Liver (tissue), 9 donors: Measurements from ENCODE around the gene NRROS. TPM values are rescaled to one million over a fixed set of nuclear protein-coding genes. Genes with fewer than 3 reads are reported as not detected.

Experiments used
- DNase-seq: peaks from one replicate; pipeline ENCODE4 v3.0.0-alpha.2; 2017; ENCODE audit warnings: low spot score
- H3K27ac ChIP-seq, 2 donors: one replicate each; pipeline ENCODE4 v1.7.0; 2013; ENCODE audit warnings: inconsistent platforms in 2 of 2, low read length in 2 of 2, control low read depth in 1 of 2, low read depth in 1 of 2, mild to moderate bottlenecking in 1 of 2
- H3K27me3 ChIP-seq, 4 donors: one replicate each; pipeline versions ENCODE4 v1.6.1 to v1.7.0; 2013; ENCODE audit warnings: low read length in 3 of 4, inconsistent platforms in 1 of 4, mild to moderate bottlenecking in 1 of 4, moderate library complexity in 1 of 4; ENCODE audit not compliant: control insufficient read depth in 4 of 4, insufficient read depth in 4 of 4
- H3K36me3 ChIP-seq, 4 donors: one replicate each; pipeline versions ENCODE4 v1.6.1 to v1.7.0; 2013; ENCODE audit warnings: low read length in 3 of 4, mild to moderate bottlenecking in 3 of 4, low read depth in 1 of 4, moderate library complexity in 1 of 4; ENCODE audit not compliant: control insufficient read depth in 4 of 4, insufficient read depth in 3 of 4
- H3K4me1 ChIP-seq, 4 donors: one replicate each; pipeline versions ENCODE4 v1.6.1 to v1.7.0; 2013; ENCODE audit warnings: low read length in 3 of 4, mild to moderate bottlenecking in 3 of 4, moderate library complexity in 1 of 4; ENCODE audit not compliant: control insufficient read depth in 4 of 4, insufficient read depth in 4 of 4
- H3K4me3 ChIP-seq, 3 donors: one replicate each; pipeline versions ENCODE4 v1.6.1 to v1.7.0; 2013; ENCODE audit warnings: low read length in 3 of 3, control low read depth in 1 of 3, low read depth in 1 of 3, mild to moderate bottlenecking in 1 of 3
- H3K9ac ChIP-seq, 2 donors: one replicate each; pipeline ENCODE4 v1.7.0; 2013; ENCODE audit warnings: low read length in 2 of 2, mild to moderate bottlenecking in 2 of 2, moderate library complexity in 2 of 2, control low read depth in 1 of 2, low read depth in 1 of 2
- H3K9me3 ChIP-seq, 4 donors: one replicate each; pipeline versions ENCODE4 v1.6.1 to v1.7.0; 2013; ENCODE audit warnings: low read length in 3 of 4; ENCODE audit not compliant: control insufficient read depth in 4 of 4
- EGR1 ChIP-seq, 2 donors: IDR thresholded peaks; 2 replicates each; pipeline ENCODE4 v1.6.1; 2016 to 2018; ENCODE audit warnings: antibody characterized with exemption in 2 of 2, low read depth in 2 of 2
- FOXA1 ChIP-seq: IDR thresholded peaks from 2 replicates; pipeline ENCODE4 v1.6.1; 2016; ENCODE audit warnings: antibody characterized with exemption
- FOXA2 ChIP-seq: IDR thresholded peaks from 2 replicates; pipeline ENCODE4 v1.6.1; 2016; ENCODE audit warnings: antibody characterized with exemption
- HNF4A ChIP-seq, 2 donors: conservative IDR thresholded peaks; 2 replicates each; pipeline ENCODE4 v1.6.1; 2016; ENCODE audit warnings: antibody characterized with exemption in 2 of 2, mild to moderate bottlenecking in 2 of 2
- HNF4G ChIP-seq: IDR thresholded peaks from 2 replicates; pipeline ENCODE4 v1.6.1; 2016; ENCODE audit warnings: antibody characterized with exemption
- JUND ChIP-seq, 2 donors: IDR thresholded peaks; 2 replicates each; pipeline ENCODE4 v1.6.1; 2016; ENCODE audit warnings: antibody characterized with exemption in 2 of 2
- NR2F2 ChIP-seq: IDR thresholded peaks from 2 replicates; pipeline ENCODE4 v1.6.1; 2016; ENCODE audit warnings: antibody characterized with exemption
- RAD21 ChIP-seq, 2 donors: IDR thresholded peaks; 2 replicates each; pipeline ENCODE4 v1.6.1; 2016; ENCODE audit warnings: antibody characterized with exemption in 2 of 2, mild to moderate bottlenecking in 2 of 2
- RXRA ChIP-seq, 2 donors: IDR thresholded peaks; 2 replicates each; pipeline ENCODE4 v1.6.1; 2017 to 2018; ENCODE audit warnings: antibody characterized with exemption in 2 of 2, mild to moderate bottlenecking in 1 of 2
- SP1 ChIP-seq: IDR thresholded peaks from 2 replicates; pipeline ENCODE4 v1.6.1; 2018; ENCODE audit warnings: antibody characterized with exemption, mild to moderate bottlenecking
- TAF1 ChIP-seq: conservative IDR thresholded peaks from 2 replicates; pipeline ENCODE4 v1.6.1; 2016; ENCODE audit warnings: antibody characterized with exemption, mild to moderate bottlenecking
- YY1 ChIP-seq: IDR thresholded peaks from 2 replicates; pipeline ENCODE4 v1.6.1; 2016; ENCODE audit warnings: antibody characterized with exemption, mild to moderate bottlenecking
- WGBS: extraction: QIAGEN DNeasy Blood & Tissue Kit; methylation state at CpG from one replicate; pipeline ENCODE4 v1.1.7; 2013; 5-methylcytosine and 5-hydroxymethylcytosine counted together
- polyA plus RNA-seq, 2 donors: library from polyadenylated mRNA; stranded (reverse) in 1 of 2; unstranded in 1 of 2; fragments of 200-250 nt in 1 of 2; fragments of >200 nt in 1 of 2; fragmentation: Nextera tagmentation in 1 of 2; extraction: Ambion mirVana in 1 of 2; gene quantifications; one replicate each; pipeline versions ENCODE4 v1.2.1 to v1.2.3, GENCODE V29; 2013 to 2015
- total RNA-seq, 2 donors: library from RNA; depleted of rRNA; stranded (reverse); fragments of >200 nt; gene quantifications; one replicate each; pipeline ENCODE4 v1.2.3, GENCODE V29; 2014
- TF ChIP-seq, protein P1 (sequence below): IDR thresholded peaks from 2 replicates; pipeline ENCODE4 v1.6.1; 2016; ENCODE audit warnings: antibody characterized with exemption
- TF ChIP-seq, protein P2 (sequence below): IDR thresholded peaks from 2 replicates; pipeline ENCODE4 v1.6.1; 2016; ENCODE audit warnings: antibody characterized with exemption
- TF ChIP-seq, protein P3 (sequence below): IDR thresholded peaks from 2 replicates; pipeline ENCODE4 v1.6.1; 2016; ENCODE audit warnings: antibody characterized with exemption
- TF ChIP-seq, protein P4 (sequence below): IDR thresholded peaks from 2 replicates; pipeline ENCODE4 v1.6.1; 2016; ENCODE audit warnings: antibody characterized with exemption, mild to moderate bottlenecking
- donor health status: healthy.
- donor health status: healthy.
- donor health status: healthy.
- donor health status: healthy.
- donor health status: healthy.

NRROS gene
- total and polyA plus RNA-seq, 4 donors = 0.82 to 9.2 (median 3.0) TPM

DNA sequence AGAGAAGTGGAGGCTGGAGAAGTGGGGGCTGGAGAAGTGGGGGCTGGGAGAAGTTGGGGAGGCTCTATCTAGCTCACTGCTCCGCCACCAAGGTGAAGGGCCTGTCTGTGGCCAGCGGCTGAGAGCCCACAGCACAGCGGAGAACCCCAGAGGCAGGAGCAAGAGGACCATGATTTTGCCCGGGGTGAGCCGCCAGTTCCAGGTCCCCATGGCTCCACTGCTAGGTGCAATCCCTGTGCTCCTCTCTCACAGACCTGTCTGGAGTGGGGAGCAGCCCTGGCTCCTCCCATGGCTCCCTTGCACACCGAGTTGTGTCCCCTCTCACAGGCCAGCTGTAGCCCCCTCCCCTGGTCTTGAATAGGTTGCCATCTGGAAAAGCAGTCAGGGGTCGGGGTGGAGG lies 4.7 kb upstream of the NRROS start:
- TF ChIP-seq EGR1 (IDR thresholded peaks at IDR 0.05; ENCODE audit: low read depth in 2 of 2) (no peak), RAD21 (IDR thresholded peaks at IDR 0.05) (no peak), FOXA2 (no peak), TAF1 (no peak), FOXA1 (no peak), YY1 (no peak), SP1 (no peak), NR2F2 (no peak), JUND (IDR thresholded peaks at IDR 0.05) (no peak), HNF4A (conservative IDR thresholded peaks at IDR 0.05) (no peak), HNF4G (no peak), RXRA (IDR thresholded peaks at IDR 0.05) (no peak)
- TF ChIP-seq, protein P1, sequence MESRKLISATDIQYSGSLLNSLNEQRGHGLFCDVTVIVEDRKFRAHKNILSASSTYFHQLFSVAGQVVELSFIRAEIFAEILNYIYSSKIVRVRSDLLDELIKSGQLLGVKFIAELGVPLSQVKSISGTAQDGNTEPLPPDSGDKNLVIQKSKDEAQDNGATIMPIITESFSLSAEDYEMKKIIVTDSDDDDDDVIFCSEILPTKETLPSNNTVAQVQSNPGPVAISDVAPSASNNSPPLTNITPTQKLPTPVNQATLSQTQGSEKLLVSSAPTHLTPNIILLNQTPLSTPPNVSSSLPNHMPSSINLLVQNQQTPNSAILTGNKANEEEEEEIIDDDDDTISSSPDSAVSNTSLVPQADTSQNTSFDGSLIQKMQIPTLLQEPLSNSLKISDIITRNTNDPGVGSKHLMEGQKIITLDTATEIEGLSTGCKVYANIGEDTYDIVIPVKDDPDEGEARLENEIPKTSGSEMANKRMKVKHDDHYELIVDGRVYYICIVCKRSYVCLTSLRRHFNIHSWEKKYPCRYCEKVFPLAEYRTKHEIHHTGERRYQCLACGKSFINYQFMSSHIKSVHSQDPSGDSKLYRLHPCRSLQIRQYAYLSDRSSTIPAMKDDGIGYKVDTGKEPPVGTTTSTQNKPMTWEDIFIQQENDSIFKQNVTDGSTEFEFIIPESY = no peak
- TF ChIP-seq, protein P2, sequence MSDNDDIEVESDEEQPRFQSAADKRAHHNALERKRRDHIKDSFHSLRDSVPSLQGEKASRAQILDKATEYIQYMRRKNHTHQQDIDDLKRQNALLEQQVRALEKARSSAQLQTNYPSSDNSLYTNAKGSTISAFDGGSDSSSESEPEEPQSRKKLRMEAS = no peak
- TF ChIP-seq, protein P3, sequence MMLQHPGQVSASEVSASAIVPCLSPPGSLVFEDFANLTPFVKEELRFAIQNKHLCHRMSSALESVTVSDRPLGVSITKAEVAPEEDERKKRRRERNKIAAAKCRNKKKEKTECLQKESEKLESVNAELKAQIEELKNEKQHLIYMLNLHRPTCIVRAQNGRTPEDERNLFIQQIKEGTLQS = no peak
- TF ChIP-seq, protein P4, sequence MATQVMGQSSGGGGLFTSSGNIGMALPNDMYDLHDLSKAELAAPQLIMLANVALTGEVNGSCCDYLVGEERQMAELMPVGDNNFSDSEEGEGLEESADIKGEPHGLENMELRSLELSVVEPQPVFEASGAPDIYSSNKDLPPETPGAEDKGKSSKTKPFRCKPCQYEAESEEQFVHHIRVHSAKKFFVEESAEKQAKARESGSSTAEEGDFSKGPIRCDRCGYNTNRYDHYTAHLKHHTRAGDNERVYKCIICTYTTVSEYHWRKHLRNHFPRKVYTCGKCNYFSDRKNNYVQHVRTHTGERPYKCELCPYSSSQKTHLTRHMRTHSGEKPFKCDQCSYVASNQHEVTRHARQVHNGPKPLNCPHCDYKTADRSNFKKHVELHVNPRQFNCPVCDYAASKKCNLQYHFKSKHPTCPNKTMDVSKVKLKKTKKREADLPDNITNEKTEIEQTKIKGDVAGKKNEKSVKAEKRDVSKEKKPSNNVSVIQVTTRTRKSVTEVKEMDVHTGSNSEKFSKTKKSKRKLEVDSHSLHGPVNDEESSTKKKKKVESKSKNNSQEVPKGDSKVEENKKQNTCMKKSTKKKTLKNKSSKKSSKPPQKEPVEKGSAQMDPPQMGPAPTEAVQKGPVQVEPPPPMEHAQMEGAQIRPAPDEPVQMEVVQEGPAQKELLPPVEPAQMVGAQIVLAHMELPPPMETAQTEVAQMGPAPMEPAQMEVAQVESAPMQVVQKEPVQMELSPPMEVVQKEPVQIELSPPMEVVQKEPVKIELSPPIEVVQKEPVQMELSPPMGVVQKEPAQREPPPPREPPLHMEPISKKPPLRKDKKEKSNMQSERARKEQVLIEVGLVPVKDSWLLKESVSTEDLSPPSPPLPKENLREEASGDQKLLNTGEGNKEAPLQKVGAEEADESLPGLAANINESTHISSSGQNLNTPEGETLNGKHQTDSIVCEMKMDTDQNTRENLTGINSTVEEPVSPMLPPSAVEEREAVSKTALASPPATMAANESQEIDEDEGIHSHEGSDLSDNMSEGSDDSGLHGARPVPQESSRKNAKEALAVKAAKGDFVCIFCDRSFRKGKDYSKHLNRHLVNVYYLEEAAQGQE = no peak

DNA sequence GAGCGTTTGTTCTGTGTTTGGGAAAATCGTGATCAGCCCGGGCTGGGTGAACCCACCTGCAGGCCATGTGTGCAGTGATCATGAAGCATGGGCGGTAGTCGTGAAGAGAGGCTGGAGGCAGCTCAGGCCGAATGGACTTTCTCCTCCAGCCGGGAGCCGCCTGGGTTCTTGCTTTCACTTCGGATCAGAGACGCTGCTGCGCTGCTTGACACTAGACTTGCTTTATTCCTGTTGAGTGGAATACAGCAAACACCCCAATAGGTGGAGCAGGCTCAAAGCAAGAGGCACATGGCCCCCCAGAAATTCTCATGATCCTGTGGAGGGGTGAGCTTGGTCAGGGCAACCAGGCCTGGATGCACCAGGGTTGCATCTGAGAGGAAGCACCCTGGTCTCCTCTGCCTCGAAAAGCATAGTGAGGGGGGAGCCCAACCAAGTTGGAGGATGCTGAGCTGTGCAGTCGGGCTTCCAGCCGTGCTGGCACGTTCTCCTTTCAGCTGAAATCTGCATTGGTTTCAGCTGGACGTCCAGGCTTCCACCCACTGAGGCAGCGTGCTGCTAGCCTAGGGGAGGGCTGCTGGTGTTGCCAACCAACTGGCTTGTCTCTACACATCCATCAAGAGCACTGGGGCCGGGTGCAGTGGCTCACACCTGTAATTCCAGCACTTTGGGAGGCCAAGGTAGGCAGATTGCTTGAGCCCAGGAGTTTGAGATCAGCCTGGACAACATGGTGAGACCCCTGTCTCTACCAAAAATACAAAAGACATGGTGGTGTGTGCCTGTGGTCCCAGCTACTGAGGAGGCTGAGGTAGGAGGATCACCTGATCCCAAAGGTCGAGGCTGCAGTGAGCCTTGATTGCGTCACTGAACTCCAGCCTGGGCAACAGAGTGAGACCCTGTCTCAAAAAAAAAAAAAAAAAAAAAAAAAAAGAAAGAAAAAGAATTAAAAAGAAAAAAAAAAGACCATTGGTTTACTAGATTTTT lies 2.8 kb upstream of the NRROS start:
- Histone ChIP-seq H3K36me3 (no peaks in the 10 kb centered on the region), H3K9ac (no peak overlapping the region), H3K27me3 (peaks cover 0 to 5% (median 0%) of the 10 kb centered on the region in 4 donors), H3K27ac (no peak overlapping the region), H3K9me3 (no peaks in the 10 kb centered on the region), H3K4me1 (peaks cover 2 to 16% (median 8%) of the 10 kb centered on the region in 4 donors), H3K4me3 (no peak overlapping the region)
- 77% methylated on average over 20 of the region's 20 CpGs for WGBS
- no peak for DNase-seq
- TF ChIP-seq HNF4A (conservative IDR thresholded peaks at IDR 0.05) (no peak), RXRA (IDR thresholded peaks at IDR 0.05) (no peak), NR2F2 (no peak), HNF4G (no peak), TAF1 (no peak), FOXA2 (no peak), FOXA1 (no peak), RAD21 (IDR thresholded peaks at IDR 0.05) (no peak), YY1 (no peak)
- TF ChIP-seq, protein P2 = no peak
- TF ChIP-seq, protein P1 = no peak
- TF ChIP-seq, protein P4 = no peak
- TF ChIP-seq, protein P3 = no peak

More for the DNA sequence above, 4.7 kb upstream of the NRROS start:
- no peak overlapping the region for H3K9ac ChIP-seq
- no peaks in the 10 kb centered on the region for H3K36me3 ChIP-seq
- DNase-seq = no peak
- H3K4me1 ChIP-seq = peaks cover 2 to 14% (median 8%) of the 10 kb centered on the region in 4 donors
- 84% methylated on average over 7 of the region's 7 CpGs for WGBS
- H3K4me3 ChIP-seq = no peak overlapping the region
- H3K27ac ChIP-seq = no peak overlapping the region
- peaks cover 0 to 3% (median 0%) of the 10 kb centered on the region in 4 donors for H3K27me3 ChIP-seq
- no peaks in the 10 kb centered on the region for H3K9me3 ChIP-seq
